Naive thymus-derived CD4-positive, alpha-beta T cell (primary cell): Measurements from ENCODE around the gene HHIPL1. TPM values are rescaled to one million over a fixed set of nuclear protein-coding genes. Genes with fewer than 3 reads are reported as not detected.
A peak's percentile ranks its signal among the peaks of the same experiment; 100 is the strongest.

ENCODE experiments used
- ATAC-seq: fragments of 150-1000 bp; cut with Tn5 transposase; 2 replicates; pipeline ENCODE4 v1.10.0; 2021; ENCODE audit warnings: mild to moderate bottlenecking, moderate library complexity
- CTCF ChIA-PET: fragments of 350-600 bp; sonication (Branson Sonifier 250); formaldehyde crosslinking; loops from one replicate; lab custom pipeline; 2021; ENCODE audit warnings: antibody characterized with exemption; lab: Charles Lee
- POLR2A ChIA-PET: fragments of 350-600 bp; sonication (Branson Sonifier 250); formaldehyde crosslinking; loops from one replicate; lab custom pipeline; 2021; ENCODE audit warnings: antibody characterized with exemption, inconsistent platforms; lab: Charles Lee
- DNase-seq, 9 donors: peaks; one replicate each; pipeline versions ENCODE4 v3.0.0 to v3.0.0-alpha.2; 2020 to 2022; ENCODE audit warnings: mixed read lengths in 1 of 9
- H3K27ac ChIP-seq: one replicate; pipeline ENCODE4 v1.7.0; 2013; ENCODE audit warnings: mild to moderate bottlenecking, low read depth, low read length, moderate library complexity
- H3K27me3 ChIP-seq, 2 donors: one replicate each; pipeline ENCODE4 v1.7.0; 2013; ENCODE audit warnings: low read length in 2 of 2, mild to moderate bottlenecking in 2 of 2, moderate library complexity in 2 of 2; ENCODE audit not compliant: control insufficient read depth in 2 of 2, insufficient read depth in 2 of 2
- H3K36me3 ChIP-seq, 3 experiments: 1 replicate in 2 of 3; 2 replicates in 1 of 3; pipeline ENCODE4 v1.7.0; 2013; ENCODE audit warnings: low read length in 3 of 3, mild to moderate bottlenecking in 3 of 3, moderate library complexity in 1 of 3; ENCODE audit not compliant: insufficient read depth in 3 of 3, control insufficient read depth in 2 of 3
- H3K4me1 ChIP-seq, 2 donors: one replicate each; pipeline ENCODE4 v1.7.0; 2013; ENCODE audit warnings: low read length in 2 of 2, mild to moderate bottlenecking in 2 of 2, moderate library complexity in 1 of 2; ENCODE audit not compliant: control insufficient read depth in 2 of 2, insufficient read depth in 2 of 2
- H3K4me3 ChIP-seq: 2 replicates; pipeline ENCODE4 v1.7.0; 2013; ENCODE audit warnings: mild to moderate bottlenecking, low read length
- H3K9me3 ChIP-seq, 3 experiments: 1 replicate in 2 of 3; 2 replicates in 1 of 3; pipeline ENCODE4 v1.7.0; 2013; ENCODE audit warnings: low read length in 3 of 3; ENCODE audit not compliant: control insufficient read depth in 2 of 3
- H3K27ac Mint-ChIP-seq, 9 donors: one replicate each; pipeline ENCODE4 v1.8.0; 2020 to 2022; ENCODE audit warnings: mixed read lengths in 9 of 9, mild to moderate bottlenecking in 8 of 9, moderate library complexity in 5 of 9, inconsistent platforms in 2 of 9
- H3K27me3 Mint-ChIP-seq, 5 donors: one replicate each; pipeline ENCODE4 v1.8.0; 2021 to 2022; ENCODE audit warnings: mixed read lengths in 5 of 5, mild to moderate bottlenecking in 1 of 5
- H3K36me3 Mint-ChIP-seq, 5 donors: one replicate each; pipeline ENCODE4 v1.8.0; 2020 to 2022; ENCODE audit warnings: mixed read lengths in 5 of 5, mild to moderate bottlenecking in 3 of 5, inconsistent platforms in 1 of 5
- H3K4me1 Mint-ChIP-seq, 7 donors: one replicate each; pipeline ENCODE4 v1.8.0; 2020 to 2022; ENCODE audit warnings: mixed read lengths in 7 of 7, mild to moderate bottlenecking in 3 of 7, inconsistent platforms in 1 of 7
- H3K4me3 Mint-ChIP-seq, 10 donors: one replicate each; pipeline ENCODE4 v1.8.0; 2020 to 2022; ENCODE audit warnings: mild to moderate bottlenecking in 10 of 10, mixed read lengths in 10 of 10, moderate library complexity in 6 of 10, inconsistent platforms in 2 of 10
- H3K9me3 Mint-ChIP-seq, 11 donors: one replicate each; pipeline ENCODE4 v1.8.0; 2020 to 2022; ENCODE audit warnings: mixed read lengths in 11 of 11, mild to moderate bottlenecking in 4 of 11, inconsistent platforms in 1 of 11, moderate library complexity in 1 of 11
- intact Hi-C, 2 donors: fragments of 100-400 bp; cut with micrococcal nuclease; formaldehyde crosslinking; loops; one replicate each; pipeline ENCODE4 v1.15.1; 2023
- polyA plus RNA-seq, 2 donors: library from polyadenylated mRNA; unstranded; fragments of 300-500 nt; fragmentation: Illumina TruSeq; gene quantifications; one replicate each; pipeline ENCODE4 v1.2.3, GENCODE V29; 2021
- total RNA-seq, 6 experiments: library from RNA in 5 of 6; stranded (reverse) in 5 of 6; gene quantifications; 1 replicate in 5 of 6; 2 replicates in 1 of 6; pipeline ENCODE4 v1.2.3 and lab custom pipeline; 2021 to 2026

Gene HHIPL1
- total and polyA plus RNA-seq, 7 experiments from 2014 or later = 0.40 to 0.41 TPM; not detected in 5

GRCh38 chr14:99667045-99667444, 22.1 kb downstream of the HHIPL1 start:
- H3K4me3 ChIP-seq = no peak overlapping the region
- intact Hi-C loops = no loop called here
- Mint-ChIP-seq H3K36me3 (no peaks in the 10 kb centered on the region), H3K9me3 (no peaks in the 10 kb centered on the region), H3K4me3 (no peak overlapping the region), H3K4me1 (peaks cover 0 to 2% (median 0%) of the 10 kb centered on the region in 7 donors), H3K27me3 (peaks cover 12 to 28% (median 16%) of the 10 kb centered on the region in 5 donors), H3K27ac (no peak overlapping the region)
- POLR2A ChIA-PET = no interaction called here
- H3K9me3 ChIP-seq = no peaks in the 10 kb centered on the region
- H3K36me3 ChIP-seq = no peaks in the 10 kb centered on the region
- H3K27ac ChIP-seq = no peak overlapping the region
- CTCF ChIA-PET = no interaction called here
- H3K4me1 ChIP-seq = no peaks in the 10 kb centered on the region
- no peaks in the 10 kb centered on the region for H3K27me3 ChIP-seq
- DNase-seq (no peak), ATAC-seq (no peak)

- no peak for ATAC-seq
- POLR2A ChIA-PET = no interaction called here
- H3K36me3 Mint-ChIP-seq = no peaks in the 10 kb centered on the region
- Histone ChIP-seq H3K9me3 (no peaks in the 10 kb centered on the region), H3K4me1 (peaks cover 0 to 1% of the 10 kb centered on the region in 2 donors), H3K36me3 (no peaks in the 10 kb centered on the region), H3K27me3 (no peaks in the 10 kb centered on the region), H3K27ac (no peak overlapping the region), H3K4me3 (no peak overlapping the region)
- H3K9me3 Mint-ChIP-seq = no peaks in the 10 kb centered on the region
- CTCF ChIA-PET = no interaction called here
- H3K27me3 Mint-ChIP-seq = peaks cover 5 to 20% (median 8%) of the 10 kb centered on the region in 5 donors
- no peak overlapping the region for H3K27ac Mint-ChIP-seq
- peaks cover 0 to 5% (median 0%) of the 10 kb centered on the region in 7 donors for H3K4me1 Mint-ChIP-seq
- intact Hi-C loops = no loop called here
- DNase-seq = no peak
- no peak overlapping the region for H3K4me3 Mint-ChIP-seq
Observed at GRCh38 chr14:99667821-99668220, 22.9 kb downstream of the HHIPL1 start.

GRCh38 chr14:99668307-99669295, 23.7 kb downstream of the HHIPL1 start:
- H3K9me3 Mint-ChIP-seq = no peaks in the 10 kb centered on the region
- intact Hi-C loops = no loop called here
- no peaks in the 10 kb centered on the region for H3K36me3 Mint-ChIP-seq
- Histone ChIP-seq H3K4me1 (peaks cover 0 to 4% of the 10 kb centered on the region in 2 donors), H3K4me3 (no peak overlapping the region), H3K9me3 (no peaks in the 10 kb centered on the region), H3K36me3 (no peaks in the 10 kb centered on the region), H3K27me3 (no peaks in the 10 kb centered on the region), H3K27ac (no peak overlapping the region)
- no peak overlapping the region for H3K27ac Mint-ChIP-seq
- peaks cover 0 to 14% (median 4%) of the 10 kb centered on the region in 5 donors for H3K27me3 Mint-ChIP-seq
- ChIA-PET CTCF (interaction anchor here (0.5 to 1.1 kb wide), 3 partner anchors 15 to 1016 kb away, joined by 3 read pairs; partner anchors contain the start of gene CYP46A1), POLR2A (no interaction called here)
- peaks cover 0 to 5% (median 0%) of the 10 kb centered on the region in 7 donors for H3K4me1 Mint-ChIP-seq
- ATAC-seq (no peak), DNase-seq (no peak)
- H3K4me3 Mint-ChIP-seq = no peak overlapping the region

- no peaks in the 10 kb centered on the region for H3K27me3 ChIP-seq
- Mint-ChIP-seq H3K36me3 (no peaks in the 10 kb centered on the region), H3K4me3 (no peak overlapping the region), H3K4me1 (peaks cover 0 to 5% (median 0%) of the 10 kb centered on the region in 7 donors), H3K27ac (no peak overlapping the region), H3K27me3 (peaks cover 0 to 13% (median 4%) of the 10 kb centered on the region in 5 donors), H3K9me3 (no peaks in the 10 kb centered on the region)
- H3K4me1 ChIP-seq = peaks cover 0 to 4% of the 10 kb centered on the region in 2 donors
- ChIA-PET CTCF (no interaction called here), POLR2A (no interaction called here)
- no peaks in the 10 kb centered on the region for H3K9me3 ChIP-seq
- intact Hi-C loops = no loop called here
- no peaks in the 10 kb centered on the region for H3K36me3 ChIP-seq
- ATAC-seq (no peak), DNase-seq (no peak)
- no peak overlapping the region for H3K4me3 ChIP-seq
- no peak overlapping the region for H3K27ac ChIP-seq
Observed at GRCh38 chr14:99670361-99671234, 25.7 kb downstream of the HHIPL1 start.

- no peak overlapping the region for H3K4me3 ChIP-seq
- ChIA-PET CTCF (no interaction called here), POLR2A (no interaction called here)
- H3K4me3 Mint-ChIP-seq = no peak overlapping the region
- H3K9me3 ChIP-seq = no peaks in the 10 kb centered on the region
- intact Hi-C loops = no loop called here
- H3K4me1 ChIP-seq = peaks cover 0 to 4% of the 10 kb centered on the region in 2 donors
- no peak overlapping the region for H3K27ac ChIP-seq
- ATAC-seq (no peak), DNase-seq (no peak)
- no peaks in the 10 kb centered on the region for H3K36me3 ChIP-seq
- H3K36me3 Mint-ChIP-seq = no peaks in the 10 kb centered on the region
- peaks cover 0 to 6% (median 0%) of the 10 kb centered on the region in 7 donors for H3K4me1 Mint-ChIP-seq
- peaks cover 0 to under 1% (median 0%) of the 10 kb centered on the region in 11 donors for H3K9me3 Mint-ChIP-seq
- no peaks in the 10 kb centered on the region for H3K27me3 ChIP-seq
- peak overlapping the region in 1 of 9 donors; percentile 62 for H3K27ac Mint-ChIP-seq
- peaks cover 0 to 13% (median 4%) of the 10 kb centered on the region in 5 donors for H3K27me3 Mint-ChIP-seq
Observed at GRCh38 chr14:99671235-99672224, 26.6 kb downstream of the HHIPL1 start.
